Heart left ventricle (tissue), 16 donors: Measurements from ENCODE around the gene DDX54. TPM values are rescaled to one million over a fixed set of nuclear protein-coding genes. Genes with fewer than 3 reads are reported as not detected.

ENCODE experiments used
- ATAC-seq, 4 donors: fragments of 200-7000 bp; cut with Tn5 transposase; one replicate each; pipeline ENCODE4 v1.9.1; 2020 to 2022; ENCODE audit warnings: moderate library complexity in 4 of 4, mild to moderate bottlenecking in 3 of 4, moderate number of reproducible peaks in 1 of 4
- DNase-seq, 5 donors: peaks; one replicate each; pipeline ENCODE4 v3.0.0-alpha.2; 2020
- H3K27ac ChIP-seq, 12 donors: fragments of 200-600 bp; sonication (generic) in 4 of 12; one replicate each; pipeline versions ENCODE4 v1.5.0 to v1.8.0; 2016 to 2022; ENCODE audit warnings: mild to moderate bottlenecking in 2 of 12
- H3K27me3 ChIP-seq, 9 donors: fragments of 200-600 bp; sonication (generic) in 2 of 9; one replicate each; pipeline versions ENCODE4 v1.5.1 to v1.8.0; 2016 to 2022; ENCODE audit warnings: mild to moderate bottlenecking in 3 of 9
- H3K36me3 ChIP-seq, 9 donors: fragments of 200-600 bp; sonication (generic) in 2 of 9; one replicate each; pipeline versions ENCODE4 v1.5.0 to v1.8.0; 2018 to 2022; ENCODE audit warnings: mild to moderate bottlenecking in 2 of 9
- H3K4me1 ChIP-seq, 12 donors: fragments of 200-600 bp; sonication (generic) in 4 of 12; one replicate each; pipeline versions ENCODE4 v1.5.0 to v1.8.0; 2016 to 2022; ENCODE audit warnings: mild to moderate bottlenecking in 3 of 12
- H3K4me3 ChIP-seq, 12 donors: fragments of 200-600 bp; sonication (generic) in 4 of 12; one replicate each; pipeline versions ENCODE4 v1.5.0 to v1.8.0; 2017 to 2022; ENCODE audit warnings: mild to moderate bottlenecking in 9 of 12, moderate library complexity in 4 of 12
- H3K9me3 ChIP-seq, 12 donors: fragments of 200-600 bp; sonication (generic) in 4 of 12; one replicate each; pipeline versions ENCODE4 v1.5.0 to v1.8.0; 2016 to 2022; ENCODE audit warnings: mild to moderate bottlenecking in 1 of 12
- POLR2A ChIP-seq, 2 donors: fragments of 450-650 bp; IDR thresholded peaks; one replicate each; pipeline ENCODE4 v1.6.1; 2017; ENCODE audit warnings: antibody characterized with exemption in 2 of 2, mild to moderate bottlenecking in 2 of 2, moderate library complexity in 2 of 2
- WGBS, 4 donors: extraction: QIAGEN DNeasy Blood & Tissue Kit in 2 of 4; methylation state at CpG; one replicate each; pipeline versions ENCODE4 v1.1.5 to v1.1.7; 2013 to 2018; 5-methylcytosine and 5-hydroxymethylcytosine counted together
- intact Hi-C, 10 donors: fragments of 100-400 bp; cut with DNase I; formaldehyde crosslinking; loops; one replicate each; pipeline versions ENCODE4 v1.11.1 to v1.14.2; 2022
- polyA plus RNA-seq, 2 donors: library from polyadenylated mRNA; stranded (reverse); fragments of 200-250 nt; gene quantifications; one replicate each; pipeline ENCODE4 v1.2.3, GENCODE V29; 2013
- total RNA-seq, 9 donors: library from RNA; depleted of rRNA in 2 of 9; stranded (reverse); fragments of >200 nt in 2 of 9; fragmentation: NEBNext Ultra II Directional in 3 of 9; extraction: Animal tissue kit (Norgen Biotek cat#: 25700) in 3 of 9; gene quantifications; one replicate each; pipeline versions ENCODE4 v1.1.0 to v1.2.4, GENCODE V29; 2016 to 2023
- TF ChIP-seq, protein P1 (sequence below), 12 donors: fragments of 200-600 bp; sonication (generic) in 4 of 12; IDR thresholded peaks; one replicate each; pipeline versions ENCODE4 v1.5.0 to v1.8.0; 2018 to 2022; ENCODE audit warnings: antibody characterized with exemption in 12 of 12, mild to moderate bottlenecking in 5 of 12
- donor health status: ischemic (EF 13 %, LVEDD 7.1; RV severe dilation, severe dysfunction).
- donor health status: healthy with polysubstance abuse.
- donor health status: DM: no; HTN: yes; CAD: no.
- donor health status: DM: no; HTN: no; CAD: no.
- donor health status: ischemic (EF 25% LVEDD 6.9; RV normal size, moderate dysfunction).
- donor health status: ischemic (EF 25% LVEDD 5.7; RV mildly dilated, moderate dysfunction).
- donor health status: healthy.
- donor health status: DM: yes; HTN: yes; CAD: no.
- donor health status: ischemic (EF 35%, LVEDD 5.7; RV mildly dilated, moderate dysfunction).
- donor health status: nonischemic (EF 11% LVEDD 7.7; RV severe dilation, severe dysfunction).
- donor health status: DM: yes; HTN: yes; CAD: no.
- donor health status: PGD.
- donor health status: ischemic (EF 29% LVEDD 5.4; RV normal size, mild dysfunction).
- donor health status: nonischemic (EF 23%, LVEDD 6.1; RV moderate dilation, normal function).

Gene DDX54
- total and polyA plus RNA-seq, 11 donors, result 23.4 to 60.2 (median 38.2) TPM

DNA sequence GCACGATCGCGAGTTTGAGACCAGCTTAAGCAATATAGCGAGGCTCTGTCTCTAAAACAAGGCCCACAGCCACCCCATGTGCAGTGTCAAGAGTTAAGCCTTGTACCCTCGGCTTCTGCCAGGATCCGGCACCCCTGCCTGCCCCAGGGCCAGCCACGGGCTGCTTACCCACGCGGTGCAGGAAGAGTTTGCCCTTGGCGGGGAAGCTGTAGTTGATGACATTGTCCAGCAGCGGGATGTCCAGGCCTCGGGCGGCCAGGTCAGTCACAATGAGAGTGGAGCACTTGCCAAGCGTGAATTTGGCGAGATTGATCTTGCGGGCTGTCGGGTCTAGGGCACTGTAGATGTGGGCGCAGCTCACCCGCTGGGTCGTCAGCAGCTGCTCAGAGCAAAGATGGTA, 13.1 kb downstream of the DDX54 start:
- DNase-seq, result peak in 1 of 5 donors; percentile 18
- ATAC-seq, result no peak
- Histone ChIP-seq H3K9me3 (peaks cover 0 to 3% (median 0%) of the 10 kb centered on the region in 12 donors), H3K27ac (no peak overlapping the region), H3K4me1 (no peaks in the 10 kb centered on the region), H3K4me3 (no peak overlapping the region), H3K36me3 (peaks cover 3 to 99% (median 96%) of the 10 kb centered on the region in 9 donors), H3K27me3 (no peaks in the 10 kb centered on the region)
- 95 to 97% (median 96%) methylated on average over 20 of the region's 20 CpGs for WGBS, 4 donors
- TF ChIP-seq POLR2A (IDR thresholded peaks at IDR 0.05), result no peak
- TF ChIP-seq, protein P1, sequence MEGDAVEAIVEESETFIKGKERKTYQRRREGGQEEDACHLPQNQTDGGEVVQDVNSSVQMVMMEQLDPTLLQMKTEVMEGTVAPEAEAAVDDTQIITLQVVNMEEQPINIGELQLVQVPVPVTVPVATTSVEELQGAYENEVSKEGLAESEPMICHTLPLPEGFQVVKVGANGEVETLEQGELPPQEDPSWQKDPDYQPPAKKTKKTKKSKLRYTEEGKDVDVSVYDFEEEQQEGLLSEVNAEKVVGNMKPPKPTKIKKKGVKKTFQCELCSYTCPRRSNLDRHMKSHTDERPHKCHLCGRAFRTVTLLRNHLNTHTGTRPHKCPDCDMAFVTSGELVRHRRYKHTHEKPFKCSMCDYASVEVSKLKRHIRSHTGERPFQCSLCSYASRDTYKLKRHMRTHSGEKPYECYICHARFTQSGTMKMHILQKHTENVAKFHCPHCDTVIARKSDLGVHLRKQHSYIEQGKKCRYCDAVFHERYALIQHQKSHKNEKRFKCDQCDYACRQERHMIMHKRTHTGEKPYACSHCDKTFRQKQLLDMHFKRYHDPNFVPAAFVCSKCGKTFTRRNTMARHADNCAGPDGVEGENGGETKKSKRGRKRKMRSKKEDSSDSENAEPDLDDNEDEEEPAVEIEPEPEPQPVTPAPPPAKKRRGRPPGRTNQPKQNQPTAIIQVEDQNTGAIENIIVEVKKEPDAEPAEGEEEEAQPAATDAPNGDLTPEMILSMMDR (IDR thresholded peaks at IDR 0.05), result no peak
- intact Hi-C loops, result loop anchor here in 3 of 10 donors (2.0 to 5.0 kb wide), 3 partner anchors 120 to 125 kb away; no protein-coding TSS in a partner anchor

DNA sequence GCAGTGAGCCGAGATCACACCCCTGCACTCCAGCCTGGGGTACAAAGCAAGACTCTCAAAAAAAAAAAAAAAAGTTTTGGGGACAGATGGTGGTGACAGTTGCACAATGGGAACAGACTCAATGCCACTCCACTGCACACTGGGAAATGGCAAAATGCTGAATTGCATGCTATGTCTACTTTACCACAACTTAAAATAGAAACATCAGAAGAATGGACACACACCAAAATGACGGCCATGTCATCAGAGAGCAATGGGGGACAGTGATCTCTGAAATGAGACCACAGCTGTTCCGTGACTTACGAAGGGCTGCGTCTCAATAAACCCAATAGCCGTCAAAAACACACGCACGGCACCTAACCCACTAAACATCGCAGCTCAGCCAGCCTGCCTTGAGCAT, 13.7 kb downstream of the DDX54 start:
- H3K4me3 ChIP-seq, result no peak overlapping the region
- H3K27me3 ChIP-seq, result no peaks in the 10 kb centered on the region
- H3K9me3 ChIP-seq, result no peaks in the 10 kb centered on the region
- no peak overlapping the region for H3K27ac ChIP-seq
- peak in 1 of 5 donors; percentile 10 for DNase-seq
- ATAC-seq, result no peak
- peaks cover 3 to 99% (median 95%) of the 10 kb centered on the region in 9 donors for H3K36me3 ChIP-seq
- TF ChIP-seq, protein P1 (IDR thresholded peaks at IDR 0.05), result no peak
- no peak for TF ChIP-seq POLR2A (IDR thresholded peaks at IDR 0.05)
- WGBS, 4 donors, result 96 to 97% (median 97%) methylated on average over 9 of the region's 9 CpGs
- H3K4me1 ChIP-seq, result no peaks in the 10 kb centered on the region
- intact Hi-C loops, result loop anchor here in 2 of 10 donors (5.0 kb wide), 2 partner anchors 119 to 124 kb away; no protein-coding TSS in a partner anchor

DNA sequence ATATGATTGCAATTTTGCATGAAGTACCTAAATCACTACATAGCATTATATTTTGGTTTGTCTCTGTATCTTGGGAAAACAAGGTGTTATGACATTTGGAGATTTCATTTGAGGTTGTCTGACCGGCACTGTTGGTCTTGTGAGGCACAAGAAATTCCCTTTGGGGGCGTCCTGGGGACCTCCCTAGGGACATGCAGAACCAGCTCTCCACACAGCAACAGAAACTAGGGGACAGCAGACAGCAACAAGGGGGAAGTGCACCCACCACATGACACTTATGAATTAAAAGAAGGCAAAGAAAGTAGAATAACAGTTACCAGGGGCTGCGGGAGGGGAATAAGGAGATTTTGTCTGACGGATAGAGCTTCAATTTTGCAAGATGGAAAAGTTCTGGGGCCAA, 14.4 kb downstream of the DDX54 start:
- ATAC-seq, result no peak
- H3K27me3 ChIP-seq, result no peaks in the 10 kb centered on the region
- no peak for DNase-seq
- 88 to 96% (median 93%) methylated on average over 4 of the region's 4 CpGs for WGBS, 4 donors
- no peaks in the 10 kb centered on the region for H3K4me1 ChIP-seq
- intact Hi-C loops, result loop anchor here in 2 of 10 donors (5.0 kb wide), 2 partner anchors 119 to 124 kb away; no protein-coding TSS in a partner anchor
- no peak overlapping the region for H3K4me3 ChIP-seq
- TF ChIP-seq, protein P1 (IDR thresholded peaks at IDR 0.05), result no peak
- no peak for TF ChIP-seq POLR2A (IDR thresholded peaks at IDR 0.05)
- H3K36me3 ChIP-seq, result peaks cover 3 to 99% (median 95%) of the 10 kb centered on the region in 9 donors
- no peaks in the 10 kb centered on the region for H3K9me3 ChIP-seq
- H3K27ac ChIP-seq, result no peak overlapping the region

DNA sequence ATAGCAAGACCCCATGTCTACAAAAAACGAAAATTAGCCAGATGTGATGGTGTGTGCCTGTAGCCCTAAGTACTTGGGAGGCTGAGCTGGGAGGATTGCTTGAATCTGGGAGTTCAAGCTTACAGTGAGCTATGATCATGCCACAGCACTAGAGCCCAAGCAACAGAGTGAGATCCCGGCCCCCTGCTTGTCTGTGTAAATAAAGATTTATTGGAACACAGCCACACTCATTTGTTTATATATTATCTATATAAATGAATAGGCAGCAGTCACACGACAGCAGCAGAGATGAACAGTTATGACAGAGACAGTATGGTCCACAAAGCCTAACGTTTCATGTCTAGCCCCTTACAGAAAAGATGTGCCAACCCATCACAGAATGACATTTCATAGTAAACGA, 14.8 kb downstream of the DDX54 start:
- Histone ChIP-seq H3K27me3 (no peaks in the 10 kb centered on the region), H3K4me1 (no peaks in the 10 kb centered on the region), H3K36me3 (peaks cover 3 to 99% (median 95%) of the 10 kb centered on the region in 9 donors), H3K4me3 (no peak overlapping the region), H3K9me3 (no peaks in the 10 kb centered on the region), H3K27ac (no peak overlapping the region)
- no peak for ATAC-seq
- TF ChIP-seq, protein P1 (IDR thresholded peaks at IDR 0.05), result no peak
- no peak for TF ChIP-seq POLR2A (IDR thresholded peaks at IDR 0.05)
- 94 to 96% (median 94%) methylated on average over 5 of the region's 5 CpGs for WGBS, 4 donors
- peak in 1 of 5 donors; percentile 6 for DNase-seq
- intact Hi-C loops, result loop anchor here in 2 of 10 donors (5.0 kb wide), 2 partner anchors 118 to 123 kb away; no protein-coding TSS in a partner anchor
